ENCODE measurements around the gene UBE2V1. TPM values are rescaled to one million over a fixed set of nuclear protein-coding genes. Genes with fewer than 3 reads are reported as not detected.

UBE2V1 gene
- total RNA-seq, 1 donor from 2014 or later, result 138 TPM

DNA sequence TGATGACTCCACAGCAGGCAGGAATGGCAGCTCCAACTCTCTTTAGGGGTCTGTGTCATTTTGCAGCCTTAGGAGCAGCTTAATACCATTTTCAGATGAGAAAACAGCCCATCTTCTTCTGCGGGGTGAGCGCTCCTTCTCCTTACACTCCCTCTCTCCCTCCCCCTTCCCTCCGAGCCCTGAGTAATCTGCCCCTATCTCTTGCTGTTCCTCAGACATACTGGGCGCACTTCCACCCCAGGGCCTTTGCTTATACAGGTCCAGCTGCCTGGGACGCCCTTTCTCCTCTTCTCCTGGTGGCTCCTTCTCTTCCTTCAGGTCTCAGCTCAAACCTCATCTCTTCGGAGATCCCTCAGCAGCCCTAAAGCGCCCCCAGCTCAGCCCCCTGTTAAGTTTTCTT, 75.4 kb downstream of the UBE2V1 start:
- Mint-ChIP-seq H3K27ac (no peak overlapping the region), H3K4me1 (peaks cover 9% of the 10 kb centered on the region), H3K27me3 (ENCODE audit: low read depth) (no peaks in the 10 kb centered on the region), H3K4me3 (no peak overlapping the region), H3K9me3 (no peaks in the 10 kb centered on the region), H3K36me3 (no peaks in the 10 kb centered on the region)
- TF ChIP-seq, protein P1, sequence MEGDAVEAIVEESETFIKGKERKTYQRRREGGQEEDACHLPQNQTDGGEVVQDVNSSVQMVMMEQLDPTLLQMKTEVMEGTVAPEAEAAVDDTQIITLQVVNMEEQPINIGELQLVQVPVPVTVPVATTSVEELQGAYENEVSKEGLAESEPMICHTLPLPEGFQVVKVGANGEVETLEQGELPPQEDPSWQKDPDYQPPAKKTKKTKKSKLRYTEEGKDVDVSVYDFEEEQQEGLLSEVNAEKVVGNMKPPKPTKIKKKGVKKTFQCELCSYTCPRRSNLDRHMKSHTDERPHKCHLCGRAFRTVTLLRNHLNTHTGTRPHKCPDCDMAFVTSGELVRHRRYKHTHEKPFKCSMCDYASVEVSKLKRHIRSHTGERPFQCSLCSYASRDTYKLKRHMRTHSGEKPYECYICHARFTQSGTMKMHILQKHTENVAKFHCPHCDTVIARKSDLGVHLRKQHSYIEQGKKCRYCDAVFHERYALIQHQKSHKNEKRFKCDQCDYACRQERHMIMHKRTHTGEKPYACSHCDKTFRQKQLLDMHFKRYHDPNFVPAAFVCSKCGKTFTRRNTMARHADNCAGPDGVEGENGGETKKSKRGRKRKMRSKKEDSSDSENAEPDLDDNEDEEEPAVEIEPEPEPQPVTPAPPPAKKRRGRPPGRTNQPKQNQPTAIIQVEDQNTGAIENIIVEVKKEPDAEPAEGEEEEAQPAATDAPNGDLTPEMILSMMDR (IDR thresholded peaks at IDR 0.05; ENCODE audit: unreplicated experiment), result no peak
- no peak for DNase-seq (ENCODE audit: low spot score in 2 of 2, unreplicated experiment in 2 of 2)

DNA sequence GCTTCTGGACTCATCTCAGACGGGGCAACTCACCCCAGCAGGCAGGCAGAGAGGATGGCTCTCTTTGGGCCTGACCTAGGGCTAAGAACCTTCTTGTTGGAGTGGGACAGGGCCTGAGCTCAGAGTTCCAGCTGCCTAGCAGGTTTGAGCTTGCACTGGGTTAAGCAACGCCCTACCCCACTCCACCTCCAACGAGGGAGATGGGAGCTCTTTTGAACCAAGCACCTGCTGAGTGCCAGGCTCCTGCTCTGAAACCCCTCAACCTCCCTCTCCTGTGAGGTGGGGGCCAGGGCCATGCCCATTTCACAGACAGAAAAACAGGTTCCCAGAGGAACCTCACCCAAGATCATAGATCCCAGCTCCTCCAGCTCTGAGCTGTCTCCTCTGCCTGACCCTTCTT, 75.8 kb downstream of the UBE2V1 start:
- no peak for DNase-seq (ENCODE audit: low spot score in 2 of 2, unreplicated experiment in 2 of 2)
- TF ChIP-seq, protein P1 (IDR thresholded peaks at IDR 0.05; ENCODE audit: unreplicated experiment), result no peak
- H3K9me3 Mint-ChIP-seq, result no peaks in the 10 kb centered on the region

DNA sequence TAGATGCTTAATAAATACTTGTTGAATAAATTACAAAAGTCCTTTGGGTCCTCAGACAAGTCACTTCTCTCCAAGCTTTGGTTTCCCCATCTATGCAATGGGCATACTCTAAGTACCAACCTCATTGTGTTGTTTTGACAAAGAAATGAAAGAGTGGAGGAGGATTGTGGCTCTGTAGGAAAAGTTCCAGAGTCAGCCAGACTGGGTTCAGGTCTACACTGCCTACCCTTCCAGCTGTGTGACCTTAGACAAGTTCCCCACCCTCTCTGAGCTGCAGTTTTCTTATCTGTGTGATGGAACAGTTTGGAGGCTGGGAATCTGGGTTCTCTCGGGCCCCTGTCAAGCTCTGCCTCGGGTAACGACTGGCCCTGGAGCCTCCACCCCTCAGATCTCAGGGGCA, 76.2 kb downstream of the UBE2V1 start:
- no peak overlapping the region for H3K4me3 Mint-ChIP-seq
- no peaks in the 10 kb centered on the region for H3K27me3 Mint-ChIP-seq (ENCODE audit: low read depth)
- H3K9me3 Mint-ChIP-seq, result no peaks in the 10 kb centered on the region
- TF ChIP-seq, protein P1 (IDR thresholded peaks at IDR 0.05; ENCODE audit: unreplicated experiment), result no peak
- H3K4me1 Mint-ChIP-seq, result peaks cover 9% of the 10 kb centered on the region
- no peak overlapping the region for H3K27ac Mint-ChIP-seq
- no peaks in the 10 kb centered on the region for H3K36me3 Mint-ChIP-seq
- DNase-seq (ENCODE audit: low spot score in 2 of 2, unreplicated experiment in 2 of 2), result no peak

More for the DNA sequence above, 75.8 kb downstream of the UBE2V1 start:
- Mint-ChIP-seq H3K36me3 (no peaks in the 10 kb centered on the region), H3K4me1 (peaks cover 9% of the 10 kb centered on the region), H3K4me3 (no peak overlapping the region), H3K27ac (no peak overlapping the region), H3K27me3 (ENCODE audit: low read depth) (no peaks in the 10 kb centered on the region)

DNA sequence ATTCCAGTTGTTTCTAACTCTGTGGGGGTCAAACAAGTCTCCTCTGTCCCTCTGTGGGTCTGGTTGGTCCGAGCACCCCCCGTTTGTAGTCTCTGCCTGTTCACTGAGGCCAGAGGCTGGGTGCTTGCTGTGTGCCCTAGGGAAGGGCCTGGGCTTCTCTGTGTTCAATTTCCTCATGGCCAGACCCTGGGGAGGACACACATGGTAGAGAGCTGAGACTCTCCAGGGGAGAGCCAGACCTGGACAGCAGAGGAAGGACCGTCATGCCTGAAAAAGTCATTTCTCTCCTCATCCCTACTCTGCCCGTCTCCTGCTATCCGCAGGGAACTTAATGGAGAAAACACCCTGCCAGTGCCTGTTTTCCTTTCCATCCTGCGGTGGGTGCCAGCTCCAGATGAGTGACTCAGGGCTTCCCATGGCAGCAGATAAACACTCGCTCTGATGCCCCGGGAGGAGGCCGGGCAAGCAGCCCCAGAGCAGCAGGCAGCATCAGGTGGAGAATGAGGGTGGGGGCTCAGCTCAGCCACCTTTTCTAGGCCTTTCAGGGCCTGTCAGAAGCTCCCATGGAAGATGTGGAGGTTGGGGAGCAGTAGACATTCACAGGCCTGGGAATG, 78.3 kb downstream of the UBE2V1 start:
- TF ChIP-seq, protein P1 (IDR thresholded peaks at IDR 0.05; ENCODE audit: unreplicated experiment), result no peak
- Mint-ChIP-seq H3K9me3 (no peaks in the 10 kb centered on the region), H3K36me3 (no peaks in the 10 kb centered on the region), H3K4me1 (peaks cover 10% of the 10 kb centered on the region), H3K4me3 (no peak overlapping the region), H3K27ac (no peak overlapping the region), H3K27me3 (ENCODE audit: low read depth) (no peaks in the 10 kb centered on the region)
- DNase-seq (ENCODE audit: low spot score in 2 of 2, unreplicated experiment in 2 of 2), result no peak

DNA sequence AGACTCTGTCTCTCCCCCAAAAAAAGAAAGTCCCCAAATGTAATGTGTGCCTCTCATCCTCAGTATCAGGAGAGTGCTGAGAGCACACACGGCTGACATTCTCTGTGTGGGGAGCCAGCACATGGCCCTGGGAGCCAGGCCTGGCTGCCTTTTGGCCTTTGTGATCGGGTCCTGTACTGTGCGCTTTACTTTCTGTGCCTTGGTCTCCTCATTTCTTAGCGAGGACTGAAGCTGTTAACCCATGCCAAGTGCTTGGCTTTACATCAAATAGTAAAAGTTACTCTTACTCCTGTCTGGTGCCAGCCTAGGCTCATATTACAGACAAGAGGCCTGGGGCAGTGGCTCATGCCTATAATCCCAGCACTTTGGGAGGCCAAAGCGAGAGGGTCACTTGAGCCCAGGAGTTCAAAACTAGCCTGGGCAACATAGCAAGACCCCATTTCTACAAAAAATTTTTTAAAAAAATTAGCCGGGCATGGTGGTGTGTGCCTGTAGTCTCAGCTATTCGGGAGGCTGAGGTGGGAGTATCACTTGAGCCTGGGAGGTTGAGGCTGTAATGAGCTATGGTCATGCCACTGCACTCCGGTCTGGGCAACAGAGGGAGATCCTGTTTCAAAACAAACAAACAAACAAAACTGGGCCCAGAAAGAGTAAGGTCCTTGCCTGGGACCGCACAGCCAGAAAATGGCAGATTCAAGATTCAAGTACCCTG, 79.8 kb downstream of the UBE2V1 start:
- H3K4me1 Mint-ChIP-seq, result peaks cover 8% of the 10 kb centered on the region
- no peaks in the 10 kb centered on the region for H3K27me3 Mint-ChIP-seq (ENCODE audit: low read depth)
- TF ChIP-seq, protein P1 (IDR thresholded peaks at IDR 0.05; ENCODE audit: unreplicated experiment), result no peak
- H3K27ac Mint-ChIP-seq, result no peak overlapping the region
- H3K36me3 Mint-ChIP-seq, result no peaks in the 10 kb centered on the region
- no peak for DNase-seq (ENCODE audit: low spot score in 2 of 2, unreplicated experiment in 2 of 2)
- H3K4me3 Mint-ChIP-seq, result no peak overlapping the region
- no peaks in the 10 kb centered on the region for H3K9me3 Mint-ChIP-seq

Other genes with a start within 250 kb of the UBE2V1 start
- 8.0 to 8.8 TPM (median 8.1 TPM) in 3 replicates for gene SPATA2, start 197.6 kb downstream of the UBE2V1 start, total RNA-seq
- 54.2 to 57.1 TPM (median 54.5 TPM) in 3 replicates for gene RNF114, start 176.8 kb downstream of the UBE2V1 start, total RNA-seq
- 8.5 to 9.7 TPM (median 8.9 TPM) in 3 replicates for gene SNAI1, start 130.2 kb downstream of the UBE2V1 start, total RNA-seq
- 30.3 to 32.3 TPM (median 30.3 TPM) in 3 replicates for gene PEDS1, start 40.6 kb upstream of the UBE2V1 start, total RNA-seq
- 23.1 to 26.0 TPM (median 25.6 TPM) in 3 replicates for gene CEBPB, start 77.7 kb upstream of the UBE2V1 start, total RNA-seq